GM18909 (cell line): ENCODE measurements around the gene ADORA2A.

Experiments
- ATAC-seq: cut with Tn5 transposase; IDR thresholded peaks from one replicate; pipeline ENCODE4 v1.9.1; 2021; ENCODE audit warnings: mild to moderate bottlenecking; ENCODE audit not compliant: unreplicated experiment, poor library complexity

The ADORA2A gene

GRCh38 chr22:24430431-24431308 lies 3.3 kb downstream of the ADORA2A start:
- no peak for ATAC-seq

- ATAC-seq = no peak
Measured at GRCh38 chr22:24431309-24432034, 4.1 kb downstream of the ADORA2A start.

- ATAC-seq = no peak
Measured at GRCh38 chr22:24432059-24432853, 4.9 kb downstream of the ADORA2A start.

- ATAC-seq = no peak
Measured at GRCh38 chr22:24433001-24433827, 5.8 kb downstream of the ADORA2A start.

GRCh38 chr22:24433828-24434470 lies 6.5 kb downstream of the ADORA2A start:
- ATAC-seq = peak; percentile 62

GRCh38 chr22:24434471-24435322 lies 7.3 kb downstream of the ADORA2A start:
- peak; percentile 72 for ATAC-seq

- ATAC-seq = no peak
Measured at GRCh38 chr22:24435323-24435645, 7.9 kb downstream of the ADORA2A start.

- no peak for ATAC-seq
Measured at GRCh38 chr22:24435861-24436371, 8.5 kb downstream of the ADORA2A start.

- no peak for ATAC-seq
Measured at GRCh38 chr22:24436553-24436952, 9.2 kb downstream of the ADORA2A start.

GRCh38 chr22:24437091-24437490 lies 9.7 kb downstream of the ADORA2A start:
- no peak for ATAC-seq

- peak; percentile 30 for ATAC-seq
Measured at GRCh38 chr22:24437741-24438328, 10.4 kb downstream of the ADORA2A start.

- ATAC-seq = no peak
Measured at GRCh38 chr22:24440270-24440717, 12.9 kb downstream of the ADORA2A start.

- ATAC-seq = no peak
Measured at GRCh38 chr22:24440718-24441405, 13.5 kb downstream of the ADORA2A start.

GRCh38 chr22:24441406-24442351 lies 14.3 kb downstream of the ADORA2A start:
- ATAC-seq = no peak

- ATAC-seq = no peak
Measured at GRCh38 chr22:24442352-24442744, 14.9 kb downstream of the ADORA2A start.

- ATAC-seq = no peak
Measured at GRCh38 chr22:24443668-24444067, 16.3 kb downstream of the ADORA2A start.
